DND-41 (cell line): ENCODE results near the gene MX2.

Experiments used
- CTCF ChIP-seq: IDR thresholded peaks from 2 replicates; pipeline ENCODE4 v1.5.1; 2012; ENCODE audit warnings: borderline replicate concordance, low read length, moderate library complexity, mild to moderate bottlenecking; ENCODE audit not compliant: poor library complexity, severe bottlenecking; ENCODE audit errors: extremely low read depth
- EZH2 ChIP-seq: IDR thresholded peaks from 3 replicates; pipeline ENCODE4 v1.6.1; 2012; ENCODE audit warnings: borderline replicate concordance, low read depth, mild to moderate bottlenecking, moderate library complexity, low read length, inconsistent platforms; ENCODE audit not compliant: severe bottlenecking

DNA sequence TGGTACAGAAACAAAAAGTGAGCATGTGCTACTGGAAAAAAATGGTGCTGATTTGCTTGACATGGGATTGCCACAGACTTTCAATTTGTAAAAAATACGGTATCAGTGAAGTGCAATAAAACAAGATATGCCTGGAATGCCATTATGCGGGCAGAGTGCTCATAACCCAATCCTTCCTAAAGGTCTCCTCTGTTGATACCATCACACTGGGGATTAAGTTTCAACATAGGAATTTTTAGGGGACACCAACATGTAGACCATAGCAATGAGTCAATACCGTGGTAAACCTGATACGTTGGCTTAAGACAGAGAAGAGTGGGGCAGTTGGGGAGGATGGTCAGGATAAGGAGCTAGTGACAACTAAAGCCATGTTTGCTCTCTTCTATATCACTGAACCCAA lies 84.8 kb downstream of the MX2 start:
- TF ChIP-seq CTCF (no peak), EZH2 (no peak)
